Stomach (tissue), 9 donors: ENCODE data around the gene JAK1. TPM values are rescaled to one million over a fixed set of nuclear protein-coding genes. Genes with fewer than 3 reads are reported as not detected.

Experiments used
- DNase-seq, 2 donors: peaks; one replicate each; pipeline versions ENCODE4 v3.0.0 to v3.0.0-alpha.2; 2013 to 2019
- H3K27ac ChIP-seq, 5 donors: fragments of 200-600 bp in 4 of 5; sonication (generic) in 4 of 5; one replicate each; pipeline ENCODE4 v1.5.1; 2013 to 2019; ENCODE audit warnings: mild to moderate bottlenecking in 1 of 5, moderate library complexity in 1 of 5
- H3K27me3 ChIP-seq, 3 donors: fragments of 200-600 bp; sonication (generic); one replicate each; pipeline ENCODE4 v1.5.1; 2017 to 2019; ENCODE audit warnings: mixed run types in 1 of 3
- H3K36me3 ChIP-seq, 4 donors: fragments of 200-600 bp; sonication (generic); 1 replicate in 3 of 4; 2 replicates in 1 of 4; pipeline ENCODE4 v1.5.1; 2016 to 2019
- H3K4me1 ChIP-seq, 4 donors: fragments of 200-600 bp; sonication (generic); one replicate each; pipeline ENCODE4 v1.5.1; 2016 to 2019
- H3K4me3 ChIP-seq, 4 donors: fragments of 200-600 bp; sonication (generic) in 3 of 4; one replicate each; pipeline ENCODE4 v1.5.1; 2016 to 2019; ENCODE audit warnings: mild to moderate bottlenecking in 1 of 4
- H3K9me3 ChIP-seq, 4 donors: fragments of 200-600 bp; sonication (generic); one replicate each; pipeline ENCODE4 v1.5.1; 2016 to 2019
- CTCF ChIP-seq, 7 experiments: fragments of 450-650 bp in 4 of 7; fragments of 200-600 bp in 3 of 7; sonication (generic) in 3 of 7; IDR thresholded peaks; one replicate each; pipeline ENCODE4 v1.5.1; 2016 to 2019; ENCODE audit warnings: antibody characterized with exemption in 7 of 7, control low read depth in 2 of 7, mild to moderate bottlenecking in 1 of 7
- EP300 ChIP-seq: sonication (generic); formaldehyde crosslinking; IDR thresholded peaks from one replicate; pipeline ENCODE4 v1.6.1; 2017; ENCODE audit warnings: antibody characterized with exemption
- POLR2A ChIP-seq, 4 donors: fragments of 450-650 bp; IDR thresholded peaks; one replicate each; pipeline ENCODE4 v1.6.1; 2016; ENCODE audit warnings: antibody characterized with exemption in 4 of 4, control low read depth in 2 of 4, mild to moderate bottlenecking in 1 of 4, moderate library complexity in 1 of 4
- POLR2AphosphoS5 ChIP-seq, 3 donors: sonication (generic); formaldehyde crosslinking; IDR thresholded peaks; one replicate each; pipeline ENCODE4 v1.6.1; 2016; ENCODE audit warnings: antibody characterized with exemption in 3 of 3
- WGBS, 5 donors: extraction: QIAGEN DNeasy Blood & Tissue Kit in 3 of 5; methylation state at CpG; one replicate each; pipeline versions ENCODE4 v1.1.5 to v1.1.7; 2013 to 2018; 5-methylcytosine and 5-hydroxymethylcytosine counted together
- intact Hi-C: fragments of 100-400 bp; cut with DNase I; formaldehyde crosslinking; loops from one replicate; pipeline ENCODE4 v1.15.1; 2023; ENCODE audit warnings: low total_unique reads
- polyA plus RNA-seq, 3 donors: library from polyadenylated mRNA; stranded (reverse); fragments of 200-250 nt; gene quantifications; one replicate each; pipeline ENCODE4 v1.2.3, GENCODE V29; 2013
- total RNA-seq, 5 donors: library from RNA; depleted of rRNA; stranded (reverse); fragments of >200 nt; gene quantifications; one replicate each; pipeline versions ENCODE4 v1.1.0 to v1.2.3, GENCODE V29; 2014 to 2016
- donor health status: healthy with polysubstance abuse.
- donor health status: Bipolar disorder and iron deficiency.
- donor health status: healthy.

The JAK1 gene
- total and polyA plus RNA-seq, 8 donors, result 21.3 to 149 (median 77.7) TPM

GRCh38 chr1:65009724-65010420, 43.5 kb upstream of the JAK1 start:
- no peak overlapping the region for H3K27ac ChIP-seq
- H3K4me1 ChIP-seq, result peaks cover 0 to 6% (median 0%) of the 10 kb centered on the region in 4 donors
- no peaks in the 10 kb centered on the region for H3K36me3 ChIP-seq
- TF ChIP-seq CTCF (IDR thresholded peaks at IDR 0.05) (no peak), POLR2AphosphoS5 (IDR thresholded peaks at IDR 0.05) (no peak), POLR2A (IDR thresholded peaks at IDR 0.05) (no peak), EP300 (no peak)
- no peaks in the 10 kb centered on the region for H3K9me3 ChIP-seq
- 78 to 95% (median 91%) methylated on average over 5 of the region's 5 CpGs for WGBS, 5 donors
- intact Hi-C loops, result no loop called here
- no peak overlapping the region for H3K4me3 ChIP-seq
- H3K27me3 ChIP-seq, result no peaks in the 10 kb centered on the region
- no peak for DNase-seq

- DNase-seq, result no peak
Measured at GRCh38 chr1:65009176-65009575, 42.8 kb upstream of the JAK1 start.

GRCh38 chr1:65006806-65007205, 40.5 kb upstream of the JAK1 start:
- Histone ChIP-seq H3K4me1 (peaks cover 8 to 22% (median 13%) of the 10 kb centered on the region in 4 donors), H3K36me3 (no peaks in the 10 kb centered on the region), H3K27ac (no peak overlapping the region), H3K4me3 (no peak overlapping the region), H3K27me3 (no peaks in the 10 kb centered on the region), H3K9me3 (no peaks in the 10 kb centered on the region)
- WGBS, 5 donors, result 94 to 100% (median 95%) methylated on average over 2 of the region's 2 CpGs
- DNase-seq, result no peak
- intact Hi-C loops, result no loop called here
- TF ChIP-seq POLR2AphosphoS5 (IDR thresholded peaks at IDR 0.05), result no peak
- no peak for TF ChIP-seq POLR2A (IDR thresholded peaks at IDR 0.05)
- TF ChIP-seq CTCF (IDR thresholded peaks at IDR 0.05), result no peak
- TF ChIP-seq EP300, result no peak

More at GRCh38 chr1:65009176-65009575, 42.8 kb upstream of the JAK1 start:
- no peak overlapping the region for H3K4me3 ChIP-seq
- peaks cover 0 to 6% (median 0%) of the 10 kb centered on the region in 4 donors for H3K4me1 ChIP-seq
- TF ChIP-seq EP300 (no peak), CTCF (IDR thresholded peaks at IDR 0.05) (no peak)
- H3K9me3 ChIP-seq, result no peaks in the 10 kb centered on the region
- intact Hi-C loops, result no loop called here
- H3K27ac ChIP-seq, result no peak overlapping the region
- 78 to 89% (median 81%) methylated on average over 1 of the region's 1 CpG for WGBS, 5 donors
- H3K27me3 ChIP-seq, result no peaks in the 10 kb centered on the region
- no peaks in the 10 kb centered on the region for H3K36me3 ChIP-seq

DNA sequence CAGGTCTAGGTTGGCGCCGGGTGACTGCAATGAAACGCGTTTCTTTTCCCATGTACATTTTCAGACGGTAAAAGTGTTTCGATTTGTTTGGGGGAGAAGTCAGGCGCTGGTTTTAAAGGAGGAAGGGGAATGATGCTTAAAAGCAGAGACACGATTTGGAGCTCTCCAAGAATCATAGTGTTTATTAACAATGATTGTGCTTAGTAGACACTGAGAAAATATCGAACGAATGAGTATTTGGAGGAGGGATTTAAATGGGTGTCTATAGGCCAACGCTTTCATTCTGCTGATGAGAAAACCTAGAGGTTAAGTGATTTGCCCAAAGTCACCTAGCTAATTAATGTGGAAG, 36.9 kb upstream of the JAK1 start:
- Histone ChIP-seq H3K36me3 (no peaks in the 10 kb centered on the region), H3K4me1 (peaks cover 8 to 27% (median 16%) of the 10 kb centered on the region in 4 donors), H3K27me3 (no peaks in the 10 kb centered on the region), H3K27ac (peak overlapping the region; percentile 90 to 96 (median 93)), H3K9me3 (no peaks in the 10 kb centered on the region), H3K4me3 (peak overlapping the region; percentile 38 to 76 (median 64))
- 12 to 18% (median 14%) methylated on average over 11 of the region's 11 CpGs for WGBS, 5 donors
- no peak for TF ChIP-seq CTCF (IDR thresholded peaks at IDR 0.05)
- no peak for TF ChIP-seq POLR2AphosphoS5 (IDR thresholded peaks at IDR 0.05)
- no peak for TF ChIP-seq EP300
- TF ChIP-seq POLR2A (IDR thresholded peaks at IDR 0.05), result no peak
- intact Hi-C loops, result no loop called here
- DNase-seq, result no peak
